GM23338 (cell line): ENCODE data around the gene ARHGAP32. TPM values are rescaled to one million over a fixed set of nuclear protein-coding genes. Genes with fewer than 3 reads are reported as not detected.

ENCODE experiments used
- ATAC-seq: fragments of 200-7000 bp; cut with Tn5 transposase; 3 replicates; pipeline ENCODE4 v1.9.1; 2020
- DNase-seq: peaks from one replicate; pipeline ENCODE4 v3.0.0-alpha.2; 2015; ENCODE audit warnings: low spot score
- H2AFZ ChIP-seq: fragments of 200-600 bp; sonication (generic); 2 replicates; pipeline ENCODE4 v1.8.0; 2016; ENCODE audit warnings: antibody characterized with exemption, mild to moderate bottlenecking, moderate library complexity
- H3F3A ChIP-seq: fragments of 200-600 bp; sonication (generic); replicated peaks from 2 replicates; pipeline ENCODE4 v1.8.0; 2017; ENCODE audit warnings: antibody characterized with exemption, mixed run types, low read depth
- H3K27ac ChIP-seq: fragments of 200-600 bp; sonication (generic); 2 replicates; pipeline ENCODE4 v1.6.1; 2016; ENCODE audit warnings: low read depth
- H3K27me3 ChIP-seq: fragments of 200-600 bp; sonication (generic); 2 replicates; pipeline ENCODE4 v1.8.0; 2016; ENCODE audit warnings: mild to moderate bottlenecking, mixed run types, moderate library complexity; ENCODE audit not compliant: insufficient read depth
- H3K36me3 ChIP-seq: fragments of 200-600 bp; sonication (generic); 2 replicates; pipeline ENCODE4 v1.8.0; 2016; ENCODE audit warnings: mild to moderate bottlenecking; ENCODE audit not compliant: insufficient read depth
- H3K4me1 ChIP-seq: fragments of 200-600 bp; sonication (generic); 2 replicates; pipeline ENCODE4 v1.8.0; 2016; ENCODE audit warnings: mild to moderate bottlenecking, moderate library complexity; ENCODE audit not compliant: insufficient read depth
- H3K4me2 ChIP-seq: fragments of 200-600 bp; sonication (generic); 2 replicates; pipeline ENCODE4 v1.7.1; 2017; ENCODE audit warnings: mixed run types
- H3K4me3 ChIP-seq: fragments of 200-600 bp; sonication (generic); 2 replicates; pipeline ENCODE4 v1.6.1; 2016; ENCODE audit warnings: mixed run types
- H3K79me2 ChIP-seq: fragments of 200-600 bp; sonication (generic); replicated peaks from 2 replicates; pipeline ENCODE4 v1.8.0; 2017; ENCODE audit warnings: mild to moderate bottlenecking; ENCODE audit not compliant: insufficient read depth
- H3K9me2 ChIP-seq: fragments of 200-600 bp; sonication (generic); 2 replicates; pipeline ENCODE4 v1.8.0; 2017; ENCODE audit not compliant: insufficient read depth
- H4K20me1 ChIP-seq: fragments of 200-600 bp; sonication (generic); replicated peaks from 2 replicates; pipeline ENCODE4 v1.8.0; 2017; ENCODE audit warnings: mild to moderate bottlenecking; ENCODE audit not compliant: insufficient read depth
- H3K27ac Mint-ChIP-seq: 2 replicates; pipeline ENCODE4 v1.8.0; 2020; ENCODE audit warnings: inconsistent platforms, mild to moderate bottlenecking, moderate library complexity, mixed read lengths
- H3K27me3 Mint-ChIP-seq: 3 replicates; pipeline ENCODE4 v1.8.0; 2022; ENCODE audit warnings: low read depth, mild to moderate bottlenecking, moderate library complexity, mixed read lengths, inconsistent platforms; ENCODE audit not compliant: insufficient read depth, poor library complexity
- H3K36me3 Mint-ChIP-seq: 3 replicates; pipeline ENCODE4 v1.8.0; 2021; ENCODE audit warnings: low read depth, mild to moderate bottlenecking, inconsistent platforms, moderate library complexity, mixed read lengths
- H3K4me1 Mint-ChIP-seq: 3 replicates; pipeline ENCODE4 v1.8.0; 2020; ENCODE audit warnings: mild to moderate bottlenecking, inconsistent platforms, mixed read lengths
- H3K4me3 Mint-ChIP-seq: 3 replicates; pipeline ENCODE4 v1.8.0; 2021; ENCODE audit warnings: moderate library complexity, mild to moderate bottlenecking, inconsistent platforms, mixed read lengths
- H3K9me3 Mint-ChIP-seq: 3 replicates; pipeline ENCODE4 v1.8.0; 2020; ENCODE audit warnings: moderate library complexity, mild to moderate bottlenecking, inconsistent platforms, mixed read lengths
- CREB1 ChIP-seq: fragments of 250-450 bp; sonication (Bioruptor Pico); IDR thresholded peaks from 2 replicates; pipeline ENCODE4 v1.5.0; 2020; ENCODE audit warnings: low read depth, mild to moderate bottlenecking, moderate library complexity
- CTCF ChIP-seq, 2 experiments: fragments of 200-600 bp in 1 of 2; sonication (generic) in 1 of 2; conservative IDR thresholded peaks; 2 replicates each; pipeline versions ENCODE4 v1.5.1 to v1.6.1; 2016 to 2017; ENCODE audit warnings: antibody characterized with exemption in 2 of 2, low read depth in 2 of 2, mild to moderate bottlenecking in 2 of 2, moderate library complexity in 1 of 2
- ETS1 ChIP-seq: IDR thresholded peaks from 2 replicates; pipeline ENCODE4 v1.6.1; 2016; ENCODE audit warnings: antibody characterized with exemption
- EZH2 ChIP-seq: fragments of 200-600 bp; sonication (generic); IDR thresholded peaks from one replicate; pipeline ENCODE4 v1.8.0; 2017; ENCODE audit warnings: antibody characterized with exemption, mild to moderate bottlenecking, low read depth; ENCODE audit not compliant: unreplicated experiment
- EZH2phosphoT487 ChIP-seq: fragments of 200-600 bp; sonication (generic); IDR thresholded peaks from one replicate; pipeline ENCODE4 v1.8.1; 2018; ENCODE audit warnings: antibody characterized with exemption; ENCODE audit not compliant: unreplicated experiment
- JUNB ChIP-seq: IDR thresholded peaks from one replicate; pipeline ENCODE4 v1.6.1; 2016; ENCODE audit warnings: antibody characterized with exemption; ENCODE audit not compliant: unreplicated experiment
- NANOG ChIP-seq: IDR thresholded peaks from 2 replicates; pipeline ENCODE4 v1.6.1; 2016; ENCODE audit warnings: antibody characterized with exemption, borderline replicate concordance
- REST ChIP-seq: IDR thresholded peaks from one replicate; pipeline ENCODE4 v1.6.1; 2018; ENCODE audit warnings: antibody characterized with exemption; ENCODE audit not compliant: unreplicated experiment
- STAT1 ChIP-seq: IDR thresholded peaks from one replicate; pipeline ENCODE4 v1.6.1; 2016; ENCODE audit warnings: antibody characterized with exemption; ENCODE audit not compliant: unreplicated experiment
- ZNF114 ChIP-seq: fragments of 250-450 bp; sonication (Bioruptor Pico); IDR thresholded peaks from 2 replicates; pipeline ENCODE4 v1.5.0; 2020; ENCODE audit warnings: mild to moderate bottlenecking, moderate library complexity
- ZNF331 ChIP-seq: fragments of 250-450 bp; sonication (Bioruptor Pico); IDR thresholded peaks from 2 replicates; pipeline ENCODE4 v1.5.0; 2020; ENCODE audit warnings: low read depth, mild to moderate bottlenecking, moderate library complexity
- polyA plus RNA-seq: library from polyadenylated mRNA; unstranded; fragments of >200 nt; fragmentation: Nextera tagmentation; extraction: Ambion mirVana; gene quantifications from 2 replicates; pipeline ENCODE4 v1.2.1, GENCODE V29; 2016
- total RNA-seq: library from RNA; depleted of rRNA; stranded (reverse); fragments of >200 nt; shearing (Covaris generic); gene quantifications from 2 replicates; pipeline ENCODE4 v1.2.3, GENCODE V29; 2014

Gene ARHGAP32
- total and polyA plus RNA-seq, 2 experiments from 2014 or later: 3.9 to 17.2 TPM

GRCh38 chr11:128926437-128927107, 265.6 kb downstream of the ARHGAP32 start:
- H3K4me1 Mint-ChIP-seq: peaks cover 55% of the 10 kb centered on the region
- Histone ChIP-seq H3F3A (no peaks in the 10 kb centered on the region), H3K4me1 (peaks cover 37% of the 10 kb centered on the region), H3K27ac (no peak overlapping the region), H3K79me2 (no peaks in the 10 kb centered on the region), H3K9me2 (no peaks in the 10 kb centered on the region), H4K20me1 (no peaks in the 10 kb centered on the region), H3K4me2 (0 out of 2 replicates have a peak overlapping the region, but pooled peaks have one; percentile 43), H3K27me3 (peaks cover 40% of the 10 kb centered on the region; the same call in 1 of the 2 replicates), H3K36me3 (no peaks in the 10 kb centered on the region), H2AFZ (0 out of 2 replicates have a peak overlapping the region, but pooled peaks have one; percentile 38), H3K4me3 (no peak overlapping the region)
- ATAC-seq (peak; percentile 59), DNase-seq (no peak)
- H3K36me3 Mint-ChIP-seq: no peaks in the 10 kb centered on the region
- TF ChIP-seq ETS1 (no peak), ZNF114 (CRISPR knock-in tag) (no peak), NANOG (no peak), EZH2phosphoT487 (no peak), EZH2 (no peak), ZNF331 (no peak), STAT1 (no peak), REST (no peak), JUNB (no peak), CTCF (conservative IDR thresholded peaks at IDR 0.05; ENCODE audit: low read depth in 2 of 2) (no peak), CREB1 (CRISPR knock-in tag) (no peak)
- no peak overlapping the region for H3K27ac Mint-ChIP-seq
- peaks cover 43% of the 10 kb centered on the region for H3K27me3 Mint-ChIP-seq
- peak overlapping the region; percentile 26; the same call in 2 of the 3 replicates for H3K4me3 Mint-ChIP-seq
- H3K9me3 Mint-ChIP-seq: no peaks in the 10 kb centered on the region; the same call in 2 of the 3 replicates
